Measurements from ENCODE around the gene CTDSPL.

Gene CTDSPL

DNA sequence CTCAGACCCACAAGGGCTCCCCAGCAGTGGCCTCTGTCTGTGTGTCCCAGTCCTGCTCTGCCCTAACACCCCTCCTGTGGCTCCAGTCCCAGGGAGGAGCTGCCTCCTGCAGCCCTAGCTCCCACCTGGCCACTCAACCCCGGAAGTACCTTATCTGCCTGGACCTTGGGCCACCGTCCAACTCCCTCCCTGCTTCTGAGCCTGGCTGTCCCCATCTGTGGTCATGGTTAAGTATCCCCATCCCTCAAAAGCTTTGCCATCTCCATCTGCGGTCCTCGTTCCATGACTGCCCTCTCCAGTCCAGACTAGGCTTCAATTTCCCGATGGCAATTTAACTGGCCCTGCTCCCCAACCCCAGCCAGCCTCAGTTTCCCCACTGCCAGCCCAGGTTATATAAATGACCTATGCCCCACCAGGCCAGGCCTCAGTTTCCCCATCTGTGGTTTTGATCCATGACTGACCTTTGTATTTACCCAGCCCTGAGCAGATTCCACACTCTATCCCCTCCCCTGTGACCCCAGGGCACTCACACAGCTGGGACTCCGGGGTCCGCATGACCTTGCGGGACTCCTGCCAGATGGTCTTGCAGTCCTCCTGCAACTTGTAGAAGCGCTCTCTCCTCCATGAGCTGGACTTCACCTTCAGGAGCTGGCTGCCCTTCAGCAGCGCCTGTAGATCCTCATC lies 158.1 kb downstream of the CTDSPL start:
- TF ChIP-seq TEAD4 (IDR thresholded peaks at IDR 0.05) (no peak), CREB1 (IDR thresholded peaks at IDR 0.05; ENCODE audit: low read depth) (no peak), CEBPB (IDR thresholded peaks at IDR 0.05) (no peak), TCF12 (IDR thresholded peaks at IDR 0.05; ENCODE audit: low read depth) (no peak), NFIC (IDR thresholded peaks at IDR 0.05) (no peak), FOXM1 (IDR thresholded peaks at IDR 0.05; ENCODE audit: borderline replicate concordance, low read depth) (no peak), MAX (IDR thresholded peaks at IDR 0.05) (no peak), TAF1 (IDR thresholded peaks at IDR 0.05; ENCODE audit: low read depth) (no peak), ZBTB7A (IDR thresholded peaks at IDR 0.05; ENCODE audit: low read depth) (no peak), USF1 (IDR thresholded peaks at IDR 0.05) (no peak)
- TF ChIP-seq, protein P1, sequence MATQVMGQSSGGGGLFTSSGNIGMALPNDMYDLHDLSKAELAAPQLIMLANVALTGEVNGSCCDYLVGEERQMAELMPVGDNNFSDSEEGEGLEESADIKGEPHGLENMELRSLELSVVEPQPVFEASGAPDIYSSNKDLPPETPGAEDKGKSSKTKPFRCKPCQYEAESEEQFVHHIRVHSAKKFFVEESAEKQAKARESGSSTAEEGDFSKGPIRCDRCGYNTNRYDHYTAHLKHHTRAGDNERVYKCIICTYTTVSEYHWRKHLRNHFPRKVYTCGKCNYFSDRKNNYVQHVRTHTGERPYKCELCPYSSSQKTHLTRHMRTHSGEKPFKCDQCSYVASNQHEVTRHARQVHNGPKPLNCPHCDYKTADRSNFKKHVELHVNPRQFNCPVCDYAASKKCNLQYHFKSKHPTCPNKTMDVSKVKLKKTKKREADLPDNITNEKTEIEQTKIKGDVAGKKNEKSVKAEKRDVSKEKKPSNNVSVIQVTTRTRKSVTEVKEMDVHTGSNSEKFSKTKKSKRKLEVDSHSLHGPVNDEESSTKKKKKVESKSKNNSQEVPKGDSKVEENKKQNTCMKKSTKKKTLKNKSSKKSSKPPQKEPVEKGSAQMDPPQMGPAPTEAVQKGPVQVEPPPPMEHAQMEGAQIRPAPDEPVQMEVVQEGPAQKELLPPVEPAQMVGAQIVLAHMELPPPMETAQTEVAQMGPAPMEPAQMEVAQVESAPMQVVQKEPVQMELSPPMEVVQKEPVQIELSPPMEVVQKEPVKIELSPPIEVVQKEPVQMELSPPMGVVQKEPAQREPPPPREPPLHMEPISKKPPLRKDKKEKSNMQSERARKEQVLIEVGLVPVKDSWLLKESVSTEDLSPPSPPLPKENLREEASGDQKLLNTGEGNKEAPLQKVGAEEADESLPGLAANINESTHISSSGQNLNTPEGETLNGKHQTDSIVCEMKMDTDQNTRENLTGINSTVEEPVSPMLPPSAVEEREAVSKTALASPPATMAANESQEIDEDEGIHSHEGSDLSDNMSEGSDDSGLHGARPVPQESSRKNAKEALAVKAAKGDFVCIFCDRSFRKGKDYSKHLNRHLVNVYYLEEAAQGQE (IDR thresholded peaks at IDR 0.05; ENCODE audit: low read depth), result no peak

DNA sequence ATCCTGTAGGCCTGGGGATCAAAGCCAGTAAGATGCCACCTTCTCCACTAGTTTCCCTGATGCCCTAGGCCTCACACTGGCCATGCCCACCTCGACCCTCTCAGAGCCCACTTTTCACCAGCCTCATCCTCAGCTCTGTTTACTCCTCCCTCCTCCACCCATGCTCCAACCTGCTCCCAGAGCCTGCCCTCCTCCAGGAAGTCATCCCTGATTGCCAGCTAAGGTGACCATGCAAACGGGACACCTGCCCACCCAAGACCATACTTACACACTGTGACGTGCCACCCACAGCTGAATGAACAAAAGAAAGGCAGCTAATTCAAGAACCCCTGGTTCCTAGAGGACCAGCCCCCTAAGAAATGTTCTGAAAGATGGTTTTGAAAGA lies 158.7 kb downstream of the CTDSPL start:
- no peak for TF ChIP-seq EP300 (IDR thresholded peaks at IDR 0.05; ENCODE audit: borderline replicate concordance)
- no peak for TF ChIP-seq TEAD4 (IDR thresholded peaks at IDR 0.05)
- TF ChIP-seq FOXM1 (IDR thresholded peaks at IDR 0.05; ENCODE audit: borderline replicate concordance, low read depth), result no peak
- no peak for TF ChIP-seq YY1 (IDR thresholded peaks at IDR 0.05; ENCODE audit: low read depth)
- TF ChIP-seq ZBTB7A (IDR thresholded peaks at IDR 0.05; ENCODE audit: low read depth), result no peak
- no peak for TF ChIP-seq NFIC (IDR thresholded peaks at IDR 0.05)
- no peak for TF ChIP-seq RAD21 (IDR thresholded peaks at IDR 0.05; ENCODE audit: low read depth)
- no peak for TF ChIP-seq TCF12 (IDR thresholded peaks at IDR 0.05; ENCODE audit: low read depth)
- TF ChIP-seq CEBPB (IDR thresholded peaks at IDR 0.05), result no peak

DNA sequence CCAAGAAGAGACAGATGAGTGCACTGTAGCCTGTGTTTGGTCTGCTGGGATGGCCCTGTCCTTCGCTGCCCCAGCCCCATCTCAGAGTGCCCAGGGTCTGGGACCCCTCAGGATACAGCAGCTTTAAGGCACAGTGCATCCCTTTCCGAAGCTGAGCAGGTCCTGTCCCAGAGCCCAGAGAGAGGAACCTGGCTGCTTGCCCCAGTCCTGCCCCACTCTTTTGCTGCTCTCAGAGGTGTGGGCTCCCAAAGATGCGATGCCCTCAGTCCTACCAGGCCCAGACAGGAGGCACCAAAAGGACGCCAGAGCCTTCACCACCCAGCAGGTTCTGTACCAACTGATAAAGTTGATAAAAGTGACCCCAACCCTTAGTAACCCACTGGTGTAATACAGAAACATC lies 159.5 kb downstream of the CTDSPL start:
- no peak for TF ChIP-seq FOXM1 (IDR thresholded peaks at IDR 0.05; ENCODE audit: borderline replicate concordance, low read depth)
- no peak for TF ChIP-seq EGR1 (IDR thresholded peaks at IDR 0.05)
- TF ChIP-seq MAX (IDR thresholded peaks at IDR 0.05), result no peak
- TF ChIP-seq CREB1 (IDR thresholded peaks at IDR 0.05; ENCODE audit: low read depth), result no peak
- TF ChIP-seq CEBPB (IDR thresholded peaks at IDR 0.05), result no peak
- TF ChIP-seq TEAD4 (IDR thresholded peaks at IDR 0.05), result no peak
- TF ChIP-seq NFIC (IDR thresholded peaks at IDR 0.05), result no peak
- no peak for TF ChIP-seq YY1 (IDR thresholded peaks at IDR 0.05; ENCODE audit: low read depth)
- TF ChIP-seq ZBTB7A (IDR thresholded peaks at IDR 0.05; ENCODE audit: low read depth), result no peak
- TF ChIP-seq, protein P1 (IDR thresholded peaks at IDR 0.05; ENCODE audit: low read depth), result no peak
- TF ChIP-seq RAD21 (IDR thresholded peaks at IDR 0.05; ENCODE audit: low read depth), result no peak
- no peak for TF ChIP-seq TAF1 (IDR thresholded peaks at IDR 0.05; ENCODE audit: low read depth)
- no peak for TF ChIP-seq USF1 (IDR thresholded peaks at IDR 0.05)
- no peak for TF ChIP-seq EP300 (IDR thresholded peaks at IDR 0.05; ENCODE audit: borderline replicate concordance)
- TF ChIP-seq TCF12 (IDR thresholded peaks at IDR 0.05; ENCODE audit: low read depth), result no peak

- TF ChIP-seq EP300 (IDR thresholded peaks at IDR 0.05; ENCODE audit: borderline replicate concordance) (no peak), ZBTB7A (IDR thresholded peaks at IDR 0.05; ENCODE audit: low read depth) (no peak), YY1 (IDR thresholded peaks at IDR 0.05; ENCODE audit: low read depth) (no peak), USF1 (IDR thresholded peaks at IDR 0.05) (no peak), TAF1 (IDR thresholded peaks at IDR 0.05; ENCODE audit: low read depth) (no peak), TCF12 (IDR thresholded peaks at IDR 0.05; ENCODE audit: low read depth) (no peak), RAD21 (IDR thresholded peaks at IDR 0.05; ENCODE audit: low read depth) (no peak), CEBPB (IDR thresholded peaks at IDR 0.05) (no peak), MAX (IDR thresholded peaks at IDR 0.05) (no peak), CREB1 (IDR thresholded peaks at IDR 0.05; ENCODE audit: low read depth) (no peak), EGR1 (IDR thresholded peaks at IDR 0.05) (no peak), FOXM1 (IDR thresholded peaks at IDR 0.05; ENCODE audit: borderline replicate concordance, low read depth) (no peak), TEAD4 (IDR thresholded peaks at IDR 0.05) (no peak), NFIC (IDR thresholded peaks at IDR 0.05) (no peak)
- TF ChIP-seq, protein P1 (IDR thresholded peaks at IDR 0.05; ENCODE audit: low read depth), result no peak
These were observed 160.6 kb downstream of the CTDSPL start for GRCh38 chr3:38022301-38022700.
